PC-3 (cell line): ENCODE measurements around the gene BLACAT1. TPM values are rescaled to one million over a fixed set of nuclear protein-coding genes. Genes with fewer than 3 reads are reported as not detected.

Experiments used
- ATAC-seq: fragments of 200-7000 bp; cut with Tn5 transposase; 2 replicates; pipeline ENCODE4 v1.9.1; 2020; ENCODE audit warnings: mild to moderate bottlenecking, moderate library complexity
- BruUV-seq: library from RNA; stranded (reverse); fragments of 400-500 nt; replicated peaks from 2 replicates; lab custom pipeline; 2021; lab: Mats Ljungman, UMichigan
- CTCF ChIA-PET: fragments of 300-600 bp; sonication (Branson Sonifier 250); formaldehyde crosslinking; loops from one replicate; lab custom pipeline; 2022; ENCODE audit warnings: antibody characterized with exemption; lab: Charles Lee
- POLR2A ChIA-PET: fragments of 300-600 bp; sonication (Branson Sonifier 250); formaldehyde crosslinking; loops from one replicate; lab custom pipeline; 2022; ENCODE audit warnings: antibody characterized with exemption; ENCODE audit not compliant: unreplicated experiment; lab: Charles Lee
- DNase-seq: peaks from one replicate; pipeline ENCODE4 v3.0.0-alpha.2; 2015
- H2AFZ ChIP-seq: fragments of 300-600 bp; sonication (generic); 2 replicates; pipeline ENCODE4 v1.6.0; 2016; ENCODE audit warnings: antibody characterized with exemption, low read length
- H3F3A ChIP-seq: fragments of 300-600 bp; sonication (generic); one replicate; pipeline ENCODE4 v1.6.0; 2017; ENCODE audit warnings: antibody characterized with exemption, low read length, control low read depth, mild to moderate bottlenecking; ENCODE audit not compliant: unreplicated experiment
- H3K27ac ChIP-seq: fragments of 300-600 bp; sonication (generic); 2 replicates; pipeline ENCODE4 v1.5.1; 2016; ENCODE audit warnings: mild to moderate bottlenecking, low read length
- H3K27me3 ChIP-seq: fragments of 300-600 bp; sonication (generic); 2 replicates; pipeline ENCODE4 v1.6.1; 2016; ENCODE audit warnings: low read length, mixed read lengths
- H3K36me3 ChIP-seq: fragments of 300-600 bp; sonication (generic); 2 replicates; pipeline ENCODE4 v1.6.1; 2016; ENCODE audit warnings: low read depth, mixed run types, low read length, mixed read lengths
- H3K4me1 ChIP-seq: fragments of 300-600 bp; sonication (generic); 2 replicates; pipeline ENCODE4 v1.5.1; 2016; ENCODE audit warnings: low read length; ENCODE audit not compliant: insufficient read depth
- H3K4me2 ChIP-seq: fragments of 300-600 bp; sonication (generic); 2 replicates; pipeline ENCODE4 v1.6.0; 2016; ENCODE audit warnings: low read length
- H3K4me3 ChIP-seq: fragments of 300-600 bp; sonication (generic); 2 replicates; pipeline ENCODE4 v1.5.1; 2016; ENCODE audit warnings: mild to moderate bottlenecking, low read length, mixed read lengths
- H3K79me2 ChIP-seq: fragments of 300-600 bp; sonication (generic); 2 replicates; pipeline ENCODE4 v1.6.1; 2017; ENCODE audit warnings: low read length, mixed read lengths
- H3K9ac ChIP-seq: fragments of 300-600 bp; sonication (generic); 2 replicates; pipeline ENCODE4 v1.6.0; 2016; ENCODE audit warnings: mild to moderate bottlenecking, low read length
- H3K9me2 ChIP-seq: fragments of 300-600 bp; sonication (generic); replicated peaks from 2 replicates; pipeline ENCODE4 v1.6.1; 2016; ENCODE audit warnings: mixed run types, low read length, mixed read lengths
- H3K9me3 ChIP-seq: fragments of 300-600 bp; sonication (generic); 2 replicates; pipeline ENCODE4 v1.6.1; 2016; ENCODE audit warnings: low read length, mixed read lengths
- H4K20me1 ChIP-seq: fragments of 300-600 bp; sonication (generic); 2 replicates; pipeline ENCODE4 v1.6.1; 2016; ENCODE audit warnings: low read length, mixed read lengths
- CTCF ChIP-seq: fragments of 300-600 bp; sonication (generic); conservative IDR thresholded peaks from 2 replicates; pipeline ENCODE4 v1.5.1; 2017; ENCODE audit warnings: antibody characterized with exemption, low read depth, mild to moderate bottlenecking, low read length
- EZH2 ChIP-seq: fragments of 300-600 bp; sonication (generic); IDR thresholded peaks from one replicate; pipeline ENCODE4 v1.6.1; 2017; ENCODE audit warnings: antibody characterized with exemption, mild to moderate bottlenecking, low read length; ENCODE audit not compliant: unreplicated experiment
- EZH2phosphoT487 ChIP-seq: fragments of 300-600 bp; sonication (generic); IDR thresholded peaks from 2 replicates; pipeline ENCODE4 v1.6.1; 2018; ENCODE audit warnings: mild to moderate bottlenecking, antibody characterized with exemption, low read length, borderline replicate concordance
- intact Hi-C: fragments of 100-400 bp; cut with micrococcal nuclease; formaldehyde crosslinking; loops from 2 replicates; pipeline ENCODE4 v1.9.0; 2023
- total RNA-seq: library from RNA; depleted of rRNA; stranded (reverse); fragments of >200 nt; gene quantifications from 2 replicates; pipeline ENCODE4 v1.2.3, GENCODE V29; 2014

BLACAT1 gene
- total RNA-seq, 1 experiment from 2014 or later, result 1.5 TPM

DNA sequence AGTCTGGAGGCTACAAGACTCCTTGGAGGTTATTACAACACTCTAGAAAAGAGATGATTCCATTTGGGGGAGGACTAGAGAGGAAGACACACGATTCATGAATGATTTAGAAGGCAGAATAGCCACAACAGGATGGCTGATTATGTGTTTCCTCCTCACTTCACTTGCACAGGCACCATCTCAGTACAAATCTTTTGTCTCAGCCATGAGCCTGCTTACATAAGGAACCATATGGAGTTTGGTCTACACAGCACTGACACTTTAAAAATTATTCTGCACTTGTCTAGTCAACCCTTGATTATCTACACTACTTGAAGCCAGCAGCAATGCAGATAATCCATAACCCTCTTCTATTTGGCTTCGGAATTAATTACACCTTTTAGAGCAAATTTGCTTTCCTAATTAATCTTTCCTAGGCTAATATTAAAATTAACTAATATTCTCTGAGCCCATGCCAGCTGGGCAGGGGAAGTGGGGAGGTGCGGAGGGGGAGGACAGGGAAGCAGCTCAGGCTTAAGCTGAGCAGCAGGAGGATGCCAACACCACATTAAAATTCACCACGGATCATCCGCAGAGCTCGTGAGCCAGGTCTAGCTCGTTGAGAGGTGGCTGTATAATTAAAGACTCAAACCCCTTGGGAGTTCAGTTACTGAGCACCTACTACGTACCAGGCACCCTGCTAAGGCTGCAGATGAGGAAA lies 30.8 kb downstream of the BLACAT1 start:
- intact Hi-C loops, result no loop called here
- peaks cover 75% of the 10 kb centered on the region for H3K27me3 ChIP-seq
- ATAC-seq (no peak), DNase-seq (no peak)
- H3K36me3 ChIP-seq, result no peaks in the 10 kb centered on the region
- no peaks in the 10 kb centered on the region for H3K4me1 ChIP-seq
- no TSS peak for BruUV-seq
- no peaks in the 10 kb centered on the region for H3K9me2 ChIP-seq
- no peaks in the 10 kb centered on the region for H4K20me1 ChIP-seq
- no peak overlapping the region for H3K9ac ChIP-seq
- no peaks in the 10 kb centered on the region for H3F3A ChIP-seq
- H2AFZ ChIP-seq, result no peak overlapping the region
- H3K4me3 ChIP-seq, result no peak overlapping the region
- no peak overlapping the region for H3K4me2 ChIP-seq
- ChIA-PET CTCF (interaction anchor here (1.0 to 2.5 kb wide), 2 partner anchors 60 to 99 kb away, joined by 4 to 24 read pairs; no protein-coding TSS in a partner anchor), POLR2A (no interaction called here)
- no peak for TF ChIP-seq CTCF
- no peak for TF ChIP-seq EZH2phosphoT487
- no peak for TF ChIP-seq EZH2
- no peak overlapping the region for H3K27ac ChIP-seq
- H3K79me2 ChIP-seq, result no peaks in the 10 kb centered on the region
- no peaks in the 10 kb centered on the region for H3K9me3 ChIP-seq

- ATAC-seq (no peak), DNase-seq (no peak)
- no peak overlapping the region for H3K4me2 ChIP-seq
- H3F3A ChIP-seq, result no peaks in the 10 kb centered on the region
- H3K9ac ChIP-seq, result no peak overlapping the region
- H4K20me1 ChIP-seq, result no peaks in the 10 kb centered on the region
- ChIA-PET POLR2A (no interaction called here), CTCF (interaction anchor here (0.6 to 2.5 kb wide), 9 partner anchors 17 to 177 kb away, joined by 3 to 24 read pairs (median 5); no protein-coding TSS in a partner anchor)
- intact Hi-C loops, result loop anchor here (1.0 to 2.0 kb wide), 3 partner anchors 61 to 100 kb away; no protein-coding TSS in a partner anchor
- H3K9me2 ChIP-seq, result no peaks in the 10 kb centered on the region
- no peaks in the 10 kb centered on the region for H3K4me1 ChIP-seq
- H3K36me3 ChIP-seq, result no peaks in the 10 kb centered on the region
- no peak overlapping the region for H3K4me3 ChIP-seq
- BruUV-seq, result no TSS peak
- H3K27me3 ChIP-seq, result peaks cover 77% of the 10 kb centered on the region
- no peak overlapping the region for H2AFZ ChIP-seq
- H3K27ac ChIP-seq, result no peak overlapping the region
- TF ChIP-seq EZH2 (no peak), EZH2phosphoT487 (no peak), CTCF (no peak)
- no peaks in the 10 kb centered on the region for H3K9me3 ChIP-seq
- H3K79me2 ChIP-seq, result no peaks in the 10 kb centered on the region
Measured at GRCh38 chr1:205423814-205424399, 31.9 kb downstream of the BLACAT1 start.
